Stimulated activated memory B cell treated with anti-CD40 and anti-IgM and Interleukin-4, amounts not matched to agents 10 μg/mL and 1 μg/mL and 100 μg/mL, for 72 hours (primary cell): ENCODE data around the gene FAM171A1.
"Not testable (repeated sequence)": the region's sequence is repeated elsewhere in the genome, so short reads cannot be mapped to it uniquely, and the experiment has no call there.

Experiments used
- ATAC-seq: fragments of 150-1000 bp; cut with Tn5 transposase; 2 replicates; pipeline ENCODE4 v1.10.0; 2021
- H3K27ac Mint-ChIP-seq: one replicate; pipeline ENCODE4 v1.8.0; 2022; ENCODE audit warnings: mild to moderate bottlenecking, mixed read lengths
- H3K27me3 Mint-ChIP-seq: one replicate; pipeline ENCODE4 v1.8.0; 2022; ENCODE audit warnings: mixed read lengths
- H3K36me3 Mint-ChIP-seq: one replicate; pipeline ENCODE4 v1.8.0; 2022; ENCODE audit warnings: mixed read lengths
- H3K4me1 Mint-ChIP-seq: one replicate; pipeline ENCODE4 v1.8.0; 2022; ENCODE audit warnings: mixed read lengths
- H3K4me3 Mint-ChIP-seq: one replicate; pipeline ENCODE4 v1.8.0; 2022; ENCODE audit warnings: mild to moderate bottlenecking, moderate library complexity, mixed read lengths
- H3K9me3 Mint-ChIP-seq: one replicate; pipeline ENCODE4 v1.8.0; 2022; ENCODE audit warnings: mixed read lengths

The FAM171A1 gene

GRCh38 chr10:15370856-15371701 lies at the start of gene FAM171A1:
Gene FAM171A1 (minus strand): TSS chr10:15371289. CDS start chr10:15371052, 237 bp downstream.
- peak; percentile 57 for ATAC-seq
- Mint-ChIP-seq H3K27me3 (peaks cover 64% of the 10 kb centered on the region), H3K4me3 (peak within 1 kb of the TSS; percentile 56), H3K36me3 (no peaks in the 10 kb centered on the region), H3K4me1 (peaks cover 7% of the 10 kb centered on the region), H3K9me3 (no peaks in the 10 kb centered on the region), H3K27ac (no peak within 1 kb of the TSS)

GRCh38 chr10:15420858-15421257 lies 49.8 kb upstream of the FAM171A1 start:
- Mint-ChIP-seq H3K27me3 (peaks cover 13% of the 10 kb centered on the region), H3K27ac (no peak overlapping the region), H3K9me3 (peaks cover 10% of the 10 kb centered on the region), H3K4me3 (no peak overlapping the region), H3K4me1 (no peaks in the 10 kb centered on the region), H3K36me3 (no peaks in the 10 kb centered on the region)
- ATAC-seq, result no peak

- no peaks in the 10 kb centered on the region for H3K36me3 Mint-ChIP-seq
- H3K4me3 Mint-ChIP-seq, result no peak overlapping the region
- ATAC-seq, result no peak
- peaks cover 10% of the 10 kb centered on the region for H3K9me3 Mint-ChIP-seq
- H3K4me1 Mint-ChIP-seq, result no peaks in the 10 kb centered on the region
- H3K27ac Mint-ChIP-seq, result no peak overlapping the region
- peaks cover 13% of the 10 kb centered on the region for H3K27me3 Mint-ChIP-seq
Measured at GRCh38 chr10:15419279-15419874, 48.3 kb upstream of the FAM171A1 start.

- ATAC-seq, result no peak
- peaks cover 10% of the 10 kb centered on the region for H3K9me3 Mint-ChIP-seq
- no peak overlapping the region for H3K27ac Mint-ChIP-seq
Measured at GRCh38 chr10:15416034-15416433, 44.9 kb upstream of the FAM171A1 start.

GRCh38 chr10:15411010-15411409 lies 39.9 kb upstream of the FAM171A1 start:
- Mint-ChIP-seq H3K36me3 (no peaks in the 10 kb centered on the region), H3K4me3 (no peak overlapping the region), H3K4me1 (no peaks in the 10 kb centered on the region), H3K27ac (no peak overlapping the region), H3K9me3 (peaks cover under 1% of the 10 kb centered on the region), H3K27me3 (no peaks in the 10 kb centered on the region)
- no peak for ATAC-seq

More at GRCh38 chr10:15416034-15416433, 44.9 kb upstream of the FAM171A1 start:
- Mint-ChIP-seq H3K36me3 (no peaks in the 10 kb centered on the region), H3K4me3 (no peak overlapping the region), H3K4me1 (no peaks in the 10 kb centered on the region), H3K27me3 (no peaks in the 10 kb centered on the region)

- H3K4me1 Mint-ChIP-seq, result not testable (repeated sequence)
Measured at GRCh38 chr10:15409350-15409749, 38.3 kb upstream of the FAM171A1 start.

GRCh38 chr10:15408557-15408956 lies 37.5 kb upstream of the FAM171A1 start:
- no peak for ATAC-seq
- no peaks in the 10 kb centered on the region for H3K27me3 Mint-ChIP-seq
- H3K9me3 Mint-ChIP-seq, result peaks cover 9% of the 10 kb centered on the region
- H3K36me3 Mint-ChIP-seq, result no peaks in the 10 kb centered on the region
- no peaks in the 10 kb centered on the region for H3K4me1 Mint-ChIP-seq
- H3K27ac Mint-ChIP-seq, result no peak overlapping the region
- no peak overlapping the region for H3K4me3 Mint-ChIP-seq

More at GRCh38 chr10:15409350-15409749, 38.3 kb upstream of the FAM171A1 start:
- not testable (repeated sequence) for H3K9me3 Mint-ChIP-seq, H3K36me3 Mint-ChIP-seq, H3K27me3 Mint-ChIP-seq, H3K27ac Mint-ChIP-seq, ATAC-seq, H3K4me3 Mint-ChIP-seq

GRCh38 chr10:15405319-15405718 lies 34.2 kb upstream of the FAM171A1 start:
- H3K36me3 Mint-ChIP-seq, result no peaks in the 10 kb centered on the region
- H3K27ac Mint-ChIP-seq, result no peak overlapping the region
- peaks cover 15% of the 10 kb centered on the region for H3K9me3 Mint-ChIP-seq
- H3K4me3 Mint-ChIP-seq, result no peak overlapping the region
- no peaks in the 10 kb centered on the region for H3K27me3 Mint-ChIP-seq
- no peak for ATAC-seq
- H3K4me1 Mint-ChIP-seq, result no peaks in the 10 kb centered on the region

- H3K27me3 Mint-ChIP-seq, result no peaks in the 10 kb centered on the region
- H3K36me3 Mint-ChIP-seq, result no peaks in the 10 kb centered on the region
- H3K27ac Mint-ChIP-seq, result no peak overlapping the region
- H3K4me3 Mint-ChIP-seq, result no peak overlapping the region
- H3K4me1 Mint-ChIP-seq, result no peaks in the 10 kb centered on the region
- no peak for ATAC-seq
- peaks cover 15% of the 10 kb centered on the region for H3K9me3 Mint-ChIP-seq
Measured at GRCh38 chr10:15401382-15401781, 30.3 kb upstream of the FAM171A1 start.

- not testable (repeated sequence) for H3K36me3 Mint-ChIP-seq, H3K27me3 Mint-ChIP-seq, ATAC-seq, H3K4me1 Mint-ChIP-seq, H3K4me3 Mint-ChIP-seq, H3K27ac Mint-ChIP-seq
- H3K9me3 Mint-ChIP-seq, result peaks cover 14% of the 10 kb centered on the region
Measured at GRCh38 chr10:15400461-15400860, 29.4 kb upstream of the FAM171A1 start.

- ATAC-seq, result no peak
- Mint-ChIP-seq H3K27ac (no peak overlapping the region), H3K36me3 (no peaks in the 10 kb centered on the region), H3K4me1 (no peaks in the 10 kb centered on the region), H3K9me3 (peaks cover 6% of the 10 kb centered on the region), H3K27me3 (no peaks in the 10 kb centered on the region), H3K4me3 (no peak overlapping the region)
Measured at GRCh38 chr10:15399060-15399661, 28.1 kb upstream of the FAM171A1 start.

GRCh38 chr10:15395935-15396334 lies 24.8 kb upstream of the FAM171A1 start:
- no peak overlapping the region for H3K4me3 Mint-ChIP-seq
- no peak overlapping the region for H3K27ac Mint-ChIP-seq
- no peaks in the 10 kb centered on the region for H3K4me1 Mint-ChIP-seq
- no peaks in the 10 kb centered on the region for H3K27me3 Mint-ChIP-seq
- H3K9me3 Mint-ChIP-seq, result peaks cover 3% of the 10 kb centered on the region
- no peaks in the 10 kb centered on the region for H3K36me3 Mint-ChIP-seq
- ATAC-seq, result no peak

GRCh38 chr10:15393139-15393825 lies 22.2 kb upstream of the FAM171A1 start:
- H3K27me3 Mint-ChIP-seq, result no peaks in the 10 kb centered on the region
- H3K4me1 Mint-ChIP-seq, result no peaks in the 10 kb centered on the region
- H3K36me3 Mint-ChIP-seq, result no peaks in the 10 kb centered on the region
- H3K9me3 Mint-ChIP-seq, result no peaks in the 10 kb centered on the region
- no peak for ATAC-seq
- no peak overlapping the region for H3K27ac Mint-ChIP-seq
- H3K4me3 Mint-ChIP-seq, result no peak overlapping the region

- H3K27me3 Mint-ChIP-seq, result peaks cover 11% of the 10 kb centered on the region
- ATAC-seq, result no peak
- no peak overlapping the region for H3K27ac Mint-ChIP-seq
- no peaks in the 10 kb centered on the region for H3K9me3 Mint-ChIP-seq
- H3K36me3 Mint-ChIP-seq, result no peaks in the 10 kb centered on the region
- no peaks in the 10 kb centered on the region for H3K4me1 Mint-ChIP-seq
- H3K4me3 Mint-ChIP-seq, result no peak overlapping the region
Measured at GRCh38 chr10:15391491-15391890, 20.4 kb upstream of the FAM171A1 start.

- H3K4me1 Mint-ChIP-seq, H3K27ac Mint-ChIP-seq, H3K36me3 Mint-ChIP-seq, ATAC-seq, H3K9me3 Mint-ChIP-seq, H3K4me3 Mint-ChIP-seq: not testable (repeated sequence)
- H3K27me3 Mint-ChIP-seq, result peaks cover 22% of the 10 kb centered on the region
Measured at GRCh38 chr10:15388172-15388571, 17.1 kb upstream of the FAM171A1 start.
